GM12874 (cell line): ENCODE data around the gene TMED1.
A peak's percentile ranks its signal among the peaks of the same experiment; 100 is the strongest.

Experiments used
- CTCF ChIP-seq: IDR thresholded peaks from 2 replicates; pipeline ENCODE4 v1.5.1; 2011; ENCODE audit warnings: low read depth, mild to moderate bottlenecking, control low read depth, low read length, moderate library complexity; ENCODE audit not compliant: insufficient read depth

Gene TMED1

GRCh38 chr19:10831987-10832938 is 3.7 kb downstream of the TMED1 start:
- no peak for TF ChIP-seq CTCF

GRCh38 chr19:10830931-10831779 is 4.9 kb downstream of the TMED1 start:
- TF ChIP-seq CTCF = no peak

- TF ChIP-seq CTCF = no peak
Observed at GRCh38 chr19:10830370-10830769, 5.6 kb downstream of the TMED1 start.

GRCh38 chr19:10829967-10830366 is 6.0 kb downstream of the TMED1 start:
- no peak for TF ChIP-seq CTCF

- TF ChIP-seq CTCF = 0 out of 2 replicates have a peak, but pooled peaks have one; percentile 5
Observed at GRCh38 chr19:10828981-10829821, 6.8 kb downstream of the TMED1 start.

GRCh38 chr19:10826846-10827245 is 9.2 kb downstream of the TMED1 start:
- TF ChIP-seq CTCF = no peak

- no peak for TF ChIP-seq CTCF
Observed at GRCh38 chr19:10826231-10826630, 9.8 kb downstream of the TMED1 start.
